ENCODE measurements around the gene CMSS1. TPM values are rescaled to one million over a fixed set of nuclear protein-coding genes. Genes with fewer than 3 reads are reported as not detected.
"Not testable (repeated sequence)": the region's sequence is repeated elsewhere in the genome, so short reads cannot be mapped to it uniquely, and the experiment has no call there.

CMSS1 gene
- total and polyA plus RNA-seq, 11 donors, result 13.5 to 48.4 (median 34.8) TPM

GRCh38 chr3:100226712-100227429 is 409.2 kb downstream of the CMSS1 start:
- peak overlapping the region in 10 of 12 donors; percentile 1 to 64 (median 44) for H3K27ac ChIP-seq
- DNase-seq, result peak in 1 of 5 donors; percentile 14
- WGBS, 4 donors, result 24 to 36% (median 25%) methylated on average over 6 of the region's 6 CpGs
- H3K9me3 ChIP-seq, result peaks cover 0 to 11% (median 0%) of the 10 kb centered on the region in 12 donors
- TF ChIP-seq CTCF (IDR thresholded peaks at IDR 0.05) (no peak), POLR2A (IDR thresholded peaks at IDR 0.05) (no peak)
- H3K4me3 ChIP-seq, result no peak overlapping the region
- H3K4me1 ChIP-seq, result peaks cover 0 to 16% (median 10%) of the 10 kb centered on the region in 12 donors
- no peaks in the 10 kb centered on the region for H3K27me3 ChIP-seq
- no peaks in the 10 kb centered on the region for H3K36me3 ChIP-seq
- intact Hi-C loops (cut with DNase I), result no loop called here
- peak in 3 of 4 donors; percentile 31 to 82 (median 66) for ATAC-seq

GRCh38 chr3:100227511-100227921 is 409.9 kb downstream of the CMSS1 start:
- Histone ChIP-seq H3K9me3 (peaks cover 0 to 11% (median 0%) of the 10 kb centered on the region in 12 donors), H3K36me3 (no peaks in the 10 kb centered on the region), H3K27ac (peak overlapping the region in 8 of 12 donors; percentile 12 to 64 (median 52)), H3K27me3 (no peaks in the 10 kb centered on the region), H3K4me3 (no peak overlapping the region), H3K4me1 (peaks cover 0 to 16% (median 10%) of the 10 kb centered on the region in 12 donors)
- TF ChIP-seq CTCF (IDR thresholded peaks at IDR 0.05), result no peak
- TF ChIP-seq POLR2A (IDR thresholded peaks at IDR 0.05), result no peak
- ATAC-seq, result no peak
- intact Hi-C loops (cut with DNase I), result no loop called here
- 77 to 81% (median 80%) methylated on average over 2 of the region's 2 CpGs for WGBS, 4 donors
- DNase-seq, result no peak

GRCh38 chr3:100228247-100228646 is 410.6 kb downstream of the CMSS1 start:
- no peak for TF ChIP-seq CTCF (IDR thresholded peaks at IDR 0.05)
- TF ChIP-seq POLR2A (IDR thresholded peaks at IDR 0.05), result no peak
- no peak overlapping the region for H3K27ac ChIP-seq
- H3K9me3 ChIP-seq, result peaks cover 0 to 11% (median 0%) of the 10 kb centered on the region in 12 donors
- ATAC-seq (no peak), DNase-seq (no peak)
- H3K36me3 ChIP-seq, result no peaks in the 10 kb centered on the region
- intact Hi-C loops (cut with DNase I), result no loop called here
- WGBS, 4 donors, result 95 to 97% (median 96%) methylated on average over 1 of the region's 1 CpG
- H3K4me1 ChIP-seq, result peaks cover 0 to 16% (median 10%) of the 10 kb centered on the region in 12 donors
- no peaks in the 10 kb centered on the region for H3K27me3 ChIP-seq
- no peak overlapping the region for H3K4me3 ChIP-seq

GRCh38 chr3:100229188-100229587 is 411.5 kb downstream of the CMSS1 start:
- 81 to 93% (median 86%) methylated on average over 3 of the region's 3 CpGs for WGBS, 4 donors
- Histone ChIP-seq H3K4me1 (peaks cover 0 to 16% (median 10%) of the 10 kb centered on the region in 12 donors), H3K9me3 (peaks cover 0 to 11% (median 0%) of the 10 kb centered on the region in 12 donors)
- H3K27ac ChIP-seq; H3K27me3 ChIP-seq; ATAC-seq; intact Hi-C loops (cut with DNase I); H3K36me3 ChIP-seq; H3K4me3 ChIP-seq; DNase-seq: not testable (repeated sequence)

Data from heart left ventricle (tissue), 16 donors.